K562 (cell line): ENCODE results near the gene CELSR1. TPM values are rescaled to one million over a fixed set of nuclear protein-coding genes. Genes with fewer than 3 reads are reported as not detected.
A peak's percentile ranks its signal among the peaks of the same experiment; 100 is the strongest.

Source experiments
- BRD4 ChIP-seq: fragments of 200-600 bp; sonication (generic); IDR thresholded peaks from 2 replicates; pipeline ENCODE4 v1.6.1; 2017; ENCODE audit warnings: inconsistent platforms
- CREB1 ChIP-seq, 2 experiments: sonication (generic) in 1 of 2; formaldehyde crosslinking in 1 of 2; IDR thresholded peaks; 2 replicates each; pipeline versions ENCODE4 v1.6.1 to v1.8.0; 2012 to 2022; ENCODE audit warnings: inconsistent platforms in 1 of 2, mild to moderate bottlenecking in 1 of 2, missing genetic modification reagents in 1 of 2, moderate library complexity in 1 of 2
- HNRNPLL ChIP-seq: fragments of 200-400 bp; formaldehyde crosslinking; IDR thresholded peaks from 2 replicates; pipeline ENCODE4 v1.6.1; 2017; ENCODE audit warnings: low read length, low read depth, mild to moderate bottlenecking; ENCODE audit not compliant: poor library complexity, severe bottlenecking
- NCOA6 ChIP-seq: fragments of 450-650 bp; IDR thresholded peaks from 2 replicates; pipeline ENCODE4 v1.6.1; 2017; ENCODE audit warnings: mild to moderate bottlenecking
- NELFE ChIP-seq: IDR thresholded peaks from 2 replicates; pipeline ENCODE4 v1.6.1; 2011; ENCODE audit warnings: mild to moderate bottlenecking; ENCODE audit not compliant: insufficient read depth, insufficient read length
- SIRT6 ChIP-seq: IDR thresholded peaks from one replicate; pipeline ENCODE4 v1.6.1; 2012; ENCODE audit warnings: low read depth, mild to moderate bottlenecking, control low read depth, inconsistent platforms, low read length, moderate library complexity
- TARDBP ChIP-seq: fragments of 450-650 bp; IDR thresholded peaks from 2 replicates; pipeline ENCODE4 v1.6.1; 2016
- TEAD4 ChIP-seq, 2 experiments: sonication (generic) in 1 of 2; formaldehyde crosslinking in 1 of 2; IDR thresholded peaks; 2 replicates each; pipeline versions ENCODE4 v1.6.1 to v1.8.0; 2012 to 2022; ENCODE audit warnings: borderline replicate concordance in 1 of 2, inconsistent platforms in 1 of 2, low read length in 1 of 2, mild to moderate bottlenecking in 1 of 2, missing genetic modification reagents in 1 of 2
- TRIM28 ChIP-seq: fragments of 450-650 bp; IDR thresholded peaks from 2 replicates; pipeline ENCODE4 v1.6.1; 2017
- ZNF121 ChIP-seq: sonication (generic); formaldehyde crosslinking; conservative IDR thresholded peaks from 2 replicates; pipeline ENCODE4 v1.8.0; 2022; ENCODE audit warnings: missing genetic modification reagents
- ZNF274 ChIP-seq: IDR thresholded peaks from 2 replicates; pipeline ENCODE4 v1.6.1; 2011; ENCODE audit warnings: low read depth, mild to moderate bottlenecking, low read length, moderate library complexity, borderline replicate concordance
- ZNF589 ChIP-seq: fragments of 200-800 bp; sonication (Bioruptor generic); IDR thresholded peaks from 2 replicates; pipeline ENCODE4 v1.6.1; 2016; ENCODE audit warnings: low read depth, missing genetic modification characterization, missing compliant biosample characterization
- ZNF77 ChIP-seq: fragments of 250-450 bp; sonication (Bioruptor Pico); IDR thresholded peaks from 2 replicates; pipeline ENCODE4 v1.5.0; 2020
- polyA plus RNA-seq, 8 experiments: library from polyadenylated mRNA; depleted of rRNA in 4 of 8; stranded (reverse) in 5 of 8; unstranded in 3 of 8; fragments of >200 nt; fragmentation: Nextera tagmentation in 2 of 8; fragmentation: Illumina TruSeq in 1 of 8; extraction: Ambion mirVana in 2 of 8; extraction: Trizol in 1 of 8; gene quantifications; 2 replicates each; pipeline versions ENCODE4 v1.2.1 to v1.2.3, GENCODE V29; 2011 to 2014; ENCODE audit warnings: inconsistent platforms in 1 of 8, missing spikeins in 1 of 8
- total RNA-seq, 7 experiments: library from RNA; depleted of rRNA in 6 of 7; stranded (reverse); fragments of >200 nt in 6 of 7; fragmentation: Illumina TruSeq in 2 of 7; extraction: Trizol in 2 of 7; gene quantifications; 2 replicates each; pipeline versions ENCODE4 v1.2.1 to v1.2.3, GENCODE V29; 2011 to 2021; ENCODE audit warnings: low replicate concordance in 1 of 7
- TF ChIP-seq, protein P1 (sequence below), 2 experiments: fragments of 450-650 bp; formaldehyde crosslinking in 1 of 2; IDR thresholded peaks; 2 replicates each; pipeline versions ENCODE4 v1.4.0 to v1.6.1; 2014 to 2020; ENCODE audit warnings: mild to moderate bottlenecking in 2 of 2, borderline replicate concordance in 1 of 2, low read depth in 1 of 2
- TF ChIP-seq, protein P2 (sequence below): fragments of 450-650 bp; IDR thresholded peaks from one replicate; pipeline ENCODE4 v1.6.1; 2018; ENCODE audit warnings: mild to moderate bottlenecking, moderate library complexity; ENCODE audit not compliant: partially characterized antibody
- TF ChIP-seq, protein P3 (sequence below): fragments of 450-650 bp; formaldehyde crosslinking; IDR thresholded peaks from 2 replicates; pipeline ENCODE4 v1.4.0; 2020; ENCODE audit warnings: mild to moderate bottlenecking, moderate library complexity

The CELSR1 gene
- total and polyA plus RNA-seq, 9 of the 15 experiments (the other 6 are each of a cell fraction or from before 2014, with no cell fraction given) = under 0.01 to 0.09 TPM; not detected in 7

DNA sequence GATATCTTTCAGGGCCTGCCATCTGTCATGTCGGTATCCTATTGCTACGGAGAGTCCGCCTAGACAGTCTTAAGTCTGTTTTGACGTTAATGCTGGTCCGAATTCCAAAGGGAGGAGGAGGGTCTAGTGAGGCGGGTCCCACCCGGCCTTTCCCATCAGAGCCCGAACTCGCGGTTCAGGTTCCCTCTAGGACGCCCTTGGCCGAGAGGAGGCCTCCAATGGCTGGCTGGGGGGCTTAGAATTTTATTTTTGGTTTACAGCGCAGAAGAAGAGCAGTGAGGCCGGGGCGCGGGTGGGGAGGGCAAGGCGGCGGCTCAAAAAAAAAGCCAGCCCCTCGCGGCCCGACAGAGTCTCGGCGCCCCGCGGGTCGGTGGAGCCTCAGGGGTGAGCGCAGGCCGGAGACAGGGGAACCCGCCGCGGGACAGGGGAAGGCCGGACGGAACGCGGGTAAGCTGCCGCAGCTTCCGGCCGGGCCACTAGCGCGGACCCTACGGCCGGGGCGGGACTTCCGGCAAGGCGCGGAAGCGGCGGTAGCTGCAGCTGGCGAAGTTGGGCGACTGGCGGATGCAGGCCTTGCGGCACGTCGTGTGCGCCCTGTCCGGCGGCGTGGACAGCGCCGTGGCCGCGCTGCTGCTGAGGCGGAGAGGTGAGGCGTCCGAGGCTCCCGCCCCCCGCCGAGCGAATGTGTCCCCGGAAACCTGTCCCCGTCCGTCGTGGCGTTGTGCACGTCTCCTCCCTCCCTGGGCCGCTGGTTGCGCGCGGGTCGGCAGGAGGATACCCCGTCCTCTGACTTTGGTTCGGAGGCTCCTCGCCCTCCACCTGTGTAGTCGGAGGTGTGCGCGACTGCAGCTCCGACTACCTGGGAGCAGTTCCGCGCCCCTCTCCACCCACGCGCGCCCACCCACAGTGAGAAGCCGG, 202.0 kb downstream of the CELSR1 start, which contains the start of gene TRMU (continued):
- TF ChIP-seq, protein P1, sequence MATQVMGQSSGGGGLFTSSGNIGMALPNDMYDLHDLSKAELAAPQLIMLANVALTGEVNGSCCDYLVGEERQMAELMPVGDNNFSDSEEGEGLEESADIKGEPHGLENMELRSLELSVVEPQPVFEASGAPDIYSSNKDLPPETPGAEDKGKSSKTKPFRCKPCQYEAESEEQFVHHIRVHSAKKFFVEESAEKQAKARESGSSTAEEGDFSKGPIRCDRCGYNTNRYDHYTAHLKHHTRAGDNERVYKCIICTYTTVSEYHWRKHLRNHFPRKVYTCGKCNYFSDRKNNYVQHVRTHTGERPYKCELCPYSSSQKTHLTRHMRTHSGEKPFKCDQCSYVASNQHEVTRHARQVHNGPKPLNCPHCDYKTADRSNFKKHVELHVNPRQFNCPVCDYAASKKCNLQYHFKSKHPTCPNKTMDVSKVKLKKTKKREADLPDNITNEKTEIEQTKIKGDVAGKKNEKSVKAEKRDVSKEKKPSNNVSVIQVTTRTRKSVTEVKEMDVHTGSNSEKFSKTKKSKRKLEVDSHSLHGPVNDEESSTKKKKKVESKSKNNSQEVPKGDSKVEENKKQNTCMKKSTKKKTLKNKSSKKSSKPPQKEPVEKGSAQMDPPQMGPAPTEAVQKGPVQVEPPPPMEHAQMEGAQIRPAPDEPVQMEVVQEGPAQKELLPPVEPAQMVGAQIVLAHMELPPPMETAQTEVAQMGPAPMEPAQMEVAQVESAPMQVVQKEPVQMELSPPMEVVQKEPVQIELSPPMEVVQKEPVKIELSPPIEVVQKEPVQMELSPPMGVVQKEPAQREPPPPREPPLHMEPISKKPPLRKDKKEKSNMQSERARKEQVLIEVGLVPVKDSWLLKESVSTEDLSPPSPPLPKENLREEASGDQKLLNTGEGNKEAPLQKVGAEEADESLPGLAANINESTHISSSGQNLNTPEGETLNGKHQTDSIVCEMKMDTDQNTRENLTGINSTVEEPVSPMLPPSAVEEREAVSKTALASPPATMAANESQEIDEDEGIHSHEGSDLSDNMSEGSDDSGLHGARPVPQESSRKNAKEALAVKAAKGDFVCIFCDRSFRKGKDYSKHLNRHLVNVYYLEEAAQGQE (IDR thresholded peaks at IDR 0.05; ENCODE audit: borderline replicate concordance) = no peak
- TF ChIP-seq, protein P1 (CRISPR knock-in tag; IDR thresholded peaks at IDR 0.05; ENCODE audit: low read depth) = peak; percentile 68; the same call in 1 of the 2 replicates
- TF ChIP-seq, protein P2, sequence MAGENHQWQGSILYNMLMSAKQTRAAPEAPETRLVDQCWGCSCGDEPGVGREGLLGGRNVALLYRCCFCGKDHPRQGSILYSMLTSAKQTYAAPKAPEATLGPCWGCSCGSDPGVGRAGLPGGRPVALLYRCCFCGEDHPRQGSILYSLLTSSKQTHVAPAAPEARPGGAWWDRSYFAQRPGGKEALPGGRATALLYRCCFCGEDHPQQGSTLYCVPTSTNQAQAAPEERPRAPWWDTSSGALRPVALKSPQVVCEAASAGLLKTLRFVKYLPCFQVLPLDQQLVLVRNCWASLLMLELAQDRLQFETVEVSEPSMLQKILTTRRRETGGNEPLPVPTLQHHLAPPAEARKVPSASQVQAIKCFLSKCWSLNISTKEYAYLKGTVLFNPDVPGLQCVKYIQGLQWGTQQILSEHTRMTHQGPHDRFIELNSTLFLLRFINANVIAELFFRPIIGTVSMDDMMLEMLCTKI = no peak
- TF ChIP-seq TRIM28 (no peak), SIRT6 (no peak), ZNF589 (CRISPR knock-in tag) (no peak), ZNF121 (CRISPR knock-in tag) (peak; percentile 97), TARDBP (no peak), TEAD4 (IDR thresholded peaks at IDR 0.05; ENCODE audit: low read length) (0 out of 2 replicates have a peak, but pooled peaks have one; percentile 9), TEAD4 (CRISPR knock-in tag; IDR thresholded peaks at IDR 0.05; ENCODE audit: borderline replicate concordance) (no peak), NELFE (no peak), ZNF274 (no peak), BRD4 (peak; percentile 76; the same call in 1 of the 2 replicates), CREB1 (IDR thresholded peaks at IDR 0.05) (no peak; the same call in 1 of the 2 replicates), CREB1 (CRISPR knock-in tag; IDR thresholded peaks at IDR 0.05) (no peak), HNRNPLL (peak; percentile 89), ZNF77 (CRISPR knock-in tag) (no peak), NCOA6 (no peak)
- TF ChIP-seq, protein P3, sequence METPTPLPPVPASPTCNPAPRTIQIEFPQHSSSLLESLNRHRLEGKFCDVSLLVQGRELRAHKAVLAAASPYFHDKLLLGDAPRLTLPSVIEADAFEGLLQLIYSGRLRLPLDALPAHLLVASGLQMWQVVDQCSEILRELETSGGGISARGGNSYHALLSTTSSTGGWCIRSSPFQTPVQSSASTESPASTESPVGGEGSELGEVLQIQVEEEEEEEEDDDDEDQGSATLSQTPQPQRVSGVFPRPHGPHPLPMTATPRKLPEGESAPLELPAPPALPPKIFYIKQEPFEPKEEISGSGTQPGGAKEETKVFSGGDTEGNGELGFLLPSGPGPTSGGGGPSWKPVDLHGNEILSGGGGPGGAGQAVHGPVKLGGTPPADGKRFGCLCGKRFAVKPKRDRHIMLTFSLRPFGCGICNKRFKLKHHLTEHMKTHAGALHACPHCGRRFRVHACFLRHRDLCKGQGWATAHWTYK (CRISPR knock-in tag) = 0 out of 2 replicates have a peak, but pooled peaks have one; percentile 32
